Measurements from ENCODE around the gene RFFL. TPM values are rescaled to one million over a fixed set of nuclear protein-coding genes. Genes with fewer than 3 reads are reported as not detected.

RFFL gene
- total and polyA plus RNA-seq, 4 donors: 12.9 to 28.1 (median 19.8) TPM

DNA sequence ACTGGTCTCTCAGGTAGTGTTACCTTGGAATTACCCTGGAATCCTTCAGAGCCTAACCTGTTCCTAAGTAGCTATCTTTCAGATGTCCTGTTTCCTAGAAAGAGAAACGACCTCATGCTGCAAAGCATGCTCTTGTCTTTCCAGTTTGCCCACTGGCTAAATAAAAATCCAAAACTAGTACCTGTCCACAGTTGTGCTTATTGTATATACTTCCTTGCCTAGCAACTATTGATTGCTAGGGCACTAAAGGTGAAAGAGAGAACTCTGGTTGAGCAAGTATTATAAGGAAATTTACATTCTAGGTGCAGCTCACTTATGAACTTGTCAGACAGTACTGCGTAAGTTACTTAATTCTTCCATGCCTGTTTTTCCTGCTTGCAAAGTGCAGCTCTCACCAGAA is 44.7 kb downstream of the RFFL start:
- Histone ChIP-seq H3K4me1 (ENCODE audit: control insufficient read depth, insufficient read depth, low read length) (peaks cover 6% of the 10 kb centered on the region), H3K4me3 (ENCODE audit: low read depth, low read length) (no peak overlapping the region), H3K27me3 (ENCODE audit: control insufficient read depth, insufficient read depth, low read length) (no peaks in the 10 kb centered on the region), H3K9me3 (ENCODE audit: control insufficient read depth, insufficient read depth, low read length) (no peaks in the 10 kb centered on the region), H3K36me3 (ENCODE audit: control insufficient read depth, insufficient read depth, low read length) (peaks cover 21% of the 10 kb centered on the region), H3K27ac (ENCODE audit: low read depth, low read length) (no peak overlapping the region)
- DNase-seq (ENCODE audit: low read depth in 4 of 6, low spot score in 6 of 6): no peak
- WGBS (ENCODE audit: insufficient coverage): no CpG with 5 or more reads among the region's 2 CpGs

DNA sequence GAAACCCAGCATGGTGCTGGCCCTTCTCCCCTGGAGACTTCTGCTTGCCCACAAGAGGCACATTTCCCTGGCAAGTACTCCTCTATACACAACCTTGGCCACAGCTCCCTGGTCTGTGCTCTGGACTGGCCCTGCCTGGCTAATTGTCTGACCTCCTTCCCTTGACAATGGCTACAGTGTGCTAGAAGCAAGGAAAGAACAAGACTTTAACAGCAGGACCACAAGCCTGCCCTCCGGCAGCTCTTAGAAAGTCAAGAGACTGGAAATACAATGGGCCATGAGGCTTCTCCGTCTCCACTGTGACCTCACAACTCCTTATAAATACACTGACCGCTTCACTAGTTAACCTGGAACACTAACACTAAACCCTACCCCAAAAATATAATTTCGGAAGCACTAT is 46.5 kb downstream of the RFFL start:
- H3K4me1 ChIP-seq (ENCODE audit: control insufficient read depth, insufficient read depth, low read length): no peaks in the 10 kb centered on the region
- H3K9me3 ChIP-seq (ENCODE audit: control insufficient read depth, insufficient read depth, low read length): no peaks in the 10 kb centered on the region
- no peaks in the 10 kb centered on the region for H3K27me3 ChIP-seq (ENCODE audit: control insufficient read depth, insufficient read depth, low read length)
- no peak overlapping the region for H3K4me3 ChIP-seq (ENCODE audit: low read depth, low read length)
- H3K36me3 ChIP-seq (ENCODE audit: control insufficient read depth, insufficient read depth, low read length): peaks cover 19% of the 10 kb centered on the region
- H3K27ac ChIP-seq (ENCODE audit: low read depth, low read length): no peak overlapping the region
- no peak for DNase-seq (ENCODE audit: low read depth in 4 of 6, low spot score in 6 of 6)
- WGBS (ENCODE audit: insufficient coverage): 79% methylated on average over 4 of the region's 4 CpGs

GRCh38 chr17:35016369-35016768 is 47.1 kb downstream of the RFFL start:
- peaks cover 20% of the 10 kb centered on the region for H3K36me3 ChIP-seq (ENCODE audit: control insufficient read depth, insufficient read depth, low read length)

DNA sequence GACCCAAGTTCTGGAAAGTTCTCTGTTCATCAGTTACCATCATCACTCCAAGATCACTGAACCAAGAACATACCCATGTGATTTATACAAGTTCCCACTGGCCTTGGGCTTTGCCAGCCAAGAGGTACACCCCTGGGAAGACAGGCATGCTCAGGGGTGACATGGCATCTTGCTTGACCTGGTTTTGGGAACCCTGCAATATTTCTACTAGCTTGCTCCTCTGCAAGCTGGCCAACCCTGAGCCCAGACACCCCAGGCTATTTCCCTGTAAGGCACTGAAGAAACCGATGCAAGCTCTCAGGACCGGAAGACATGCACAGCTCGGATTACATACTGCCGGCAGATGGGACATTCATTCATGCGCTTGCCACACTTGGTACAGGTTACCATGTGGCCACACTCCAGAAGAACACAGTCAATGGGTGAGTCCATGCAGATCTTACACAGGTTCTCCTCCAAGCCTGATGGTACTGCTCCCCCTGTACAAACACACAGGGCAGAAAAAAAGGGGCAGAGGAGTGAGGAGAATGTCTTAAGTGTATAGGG is 51.8 kb downstream of the RFFL start:
- Histone ChIP-seq H3K9me3 (ENCODE audit: control insufficient read depth, insufficient read depth, low read length) (no peaks in the 10 kb centered on the region), H3K4me3 (ENCODE audit: low read depth, low read length) (no peak overlapping the region), H3K27me3 (ENCODE audit: control insufficient read depth, insufficient read depth, low read length) (no peaks in the 10 kb centered on the region), H3K27ac (ENCODE audit: low read depth, low read length) (no peak overlapping the region), H3K36me3 (ENCODE audit: control insufficient read depth, insufficient read depth, low read length) (peaks cover 24% of the 10 kb centered on the region), H3K4me1 (ENCODE audit: control insufficient read depth, insufficient read depth, low read length) (peaks cover 9% of the 10 kb centered on the region)
- WGBS (ENCODE audit: insufficient coverage): 66% methylated on average over 5 of the region's 5 CpGs
- DNase-seq (ENCODE audit: low read depth in 4 of 6, low spot score in 6 of 6): no peak

More at GRCh38 chr17:35016369-35016768, 47.1 kb downstream of the RFFL start:
- no peak overlapping the region for H3K27ac ChIP-seq (ENCODE audit: low read depth, low read length)
- H3K27me3 ChIP-seq (ENCODE audit: control insufficient read depth, insufficient read depth, low read length): no peaks in the 10 kb centered on the region
- H3K4me1 ChIP-seq (ENCODE audit: control insufficient read depth, insufficient read depth, low read length): no peaks in the 10 kb centered on the region
- DNase-seq (ENCODE audit: low read depth in 4 of 6, low spot score in 6 of 6): no peak
- H3K4me3 ChIP-seq (ENCODE audit: low read depth, low read length): no peak overlapping the region
- 86% methylated on average over 4 of the region's 4 CpGs for WGBS (ENCODE audit: insufficient coverage)
- H3K9me3 ChIP-seq (ENCODE audit: control insufficient read depth, insufficient read depth, low read length): no peaks in the 10 kb centered on the region

DNA sequence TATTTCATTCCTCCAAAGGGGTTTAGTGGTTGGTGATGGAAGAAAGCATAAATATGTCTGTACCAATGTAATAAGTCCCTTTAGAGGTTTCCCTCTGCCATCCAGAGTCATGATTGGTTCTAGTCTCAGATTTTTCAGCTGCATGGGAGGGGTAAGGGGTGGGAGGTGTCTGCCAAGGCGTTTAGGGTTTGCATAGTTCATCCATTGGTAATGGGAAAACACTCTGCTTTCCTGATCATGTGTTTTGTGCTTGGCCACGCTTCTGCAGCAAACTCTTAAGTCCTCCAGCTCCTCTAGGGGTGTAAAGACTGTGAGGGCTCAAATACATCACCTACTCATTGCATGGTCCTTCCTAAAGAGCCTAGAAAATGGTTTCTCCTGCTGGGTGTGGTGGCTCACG is 53.4 kb downstream of the RFFL start:
- Histone ChIP-seq H3K27me3 (ENCODE audit: control insufficient read depth, insufficient read depth, low read length) (no peaks in the 10 kb centered on the region), H3K27ac (ENCODE audit: low read depth, low read length) (no peak overlapping the region), H3K36me3 (ENCODE audit: control insufficient read depth, insufficient read depth, low read length) (peaks cover 22% of the 10 kb centered on the region), H3K4me3 (ENCODE audit: low read depth, low read length) (no peak overlapping the region), H3K4me1 (ENCODE audit: control insufficient read depth, insufficient read depth, low read length) (peaks cover 9% of the 10 kb centered on the region), H3K9me3 (ENCODE audit: control insufficient read depth, insufficient read depth, low read length) (no peaks in the 10 kb centered on the region)
- 86% methylated on average over 1 of the region's 3 CpGs for WGBS (ENCODE audit: insufficient coverage)
- no peak for DNase-seq (ENCODE audit: low read depth in 4 of 6, low spot score in 6 of 6)

GRCh38 chr17:35006961-35007360 is 56.5 kb downstream of the RFFL start:
- peaks cover 9% of the 10 kb centered on the region for H3K4me1 ChIP-seq (ENCODE audit: control insufficient read depth, insufficient read depth, low read length)
- no peak overlapping the region for H3K4me3 ChIP-seq (ENCODE audit: low read depth, low read length)
- 60% methylated on average over 1 of the region's 1 CpG for WGBS (ENCODE audit: insufficient coverage)
- no peak for DNase-seq (ENCODE audit: low read depth in 4 of 6, low spot score in 6 of 6)
- H3K36me3 ChIP-seq (ENCODE audit: control insufficient read depth, insufficient read depth, low read length): peaks cover 43% of the 10 kb centered on the region
- no peaks in the 10 kb centered on the region for H3K27me3 ChIP-seq (ENCODE audit: control insufficient read depth, insufficient read depth, low read length)
- no peak overlapping the region for H3K27ac ChIP-seq (ENCODE audit: low read depth, low read length)
- H3K9me3 ChIP-seq (ENCODE audit: control insufficient read depth, insufficient read depth, low read length): no peaks in the 10 kb centered on the region

GRCh38 chr17:35006345-35006744 is 57.2 kb downstream of the RFFL start:
- DNase-seq (ENCODE audit: low read depth in 4 of 6, low spot score in 6 of 6): no peak
- H3K27ac ChIP-seq (ENCODE audit: low read depth, low read length): no peak overlapping the region
- H3K9me3 ChIP-seq (ENCODE audit: control insufficient read depth, insufficient read depth, low read length): no peaks in the 10 kb centered on the region
- H3K4me1 ChIP-seq (ENCODE audit: control insufficient read depth, insufficient read depth, low read length): peaks cover 9% of the 10 kb centered on the region
- no peak overlapping the region for H3K4me3 ChIP-seq (ENCODE audit: low read depth, low read length)
- 90% methylated on average over 4 of the region's 4 CpGs for WGBS (ENCODE audit: insufficient coverage)
- no peaks in the 10 kb centered on the region for H3K27me3 ChIP-seq (ENCODE audit: control insufficient read depth, insufficient read depth, low read length)
- peaks cover 45% of the 10 kb centered on the region for H3K36me3 ChIP-seq (ENCODE audit: control insufficient read depth, insufficient read depth, low read length)

- WGBS (ENCODE audit: insufficient coverage): no CpG with 5 or more reads among the region's 4 CpGs
- no peaks in the 10 kb centered on the region for H3K27me3 ChIP-seq (ENCODE audit: control insufficient read depth, insufficient read depth, low read length)
- H3K4me3 ChIP-seq (ENCODE audit: low read depth, low read length): no peak overlapping the region
- no peaks in the 10 kb centered on the region for H3K9me3 ChIP-seq (ENCODE audit: control insufficient read depth, insufficient read depth, low read length)
- H3K27ac ChIP-seq (ENCODE audit: low read depth, low read length): no peak overlapping the region
- H3K4me1 ChIP-seq (ENCODE audit: control insufficient read depth, insufficient read depth, low read length): peaks cover 9% of the 10 kb centered on the region
- DNase-seq (ENCODE audit: low read depth in 4 of 6, low spot score in 6 of 6): no peak
- peaks cover 58% of the 10 kb centered on the region for H3K36me3 ChIP-seq (ENCODE audit: control insufficient read depth, insufficient read depth, low read length)
Measured at GRCh38 chr17:35003778-35004177, 59.7 kb downstream of the RFFL start.

GRCh38 chr17:35002876-35003551 is 60.5 kb downstream of the RFFL start:
- H3K4me1 ChIP-seq (ENCODE audit: control insufficient read depth, insufficient read depth, low read length): peaks cover 15% of the 10 kb centered on the region
- no peak overlapping the region for H3K27ac ChIP-seq (ENCODE audit: low read depth, low read length)
- H3K9me3 ChIP-seq (ENCODE audit: control insufficient read depth, insufficient read depth, low read length): no peaks in the 10 kb centered on the region
- peaks cover 61% of the 10 kb centered on the region for H3K36me3 ChIP-seq (ENCODE audit: control insufficient read depth, insufficient read depth, low read length)
- 91% methylated on average over 15 of the region's 15 CpGs for WGBS (ENCODE audit: insufficient coverage)
- H3K27me3 ChIP-seq (ENCODE audit: control insufficient read depth, insufficient read depth, low read length): no peaks in the 10 kb centered on the region
- H3K4me3 ChIP-seq (ENCODE audit: low read depth, low read length): no peak overlapping the region
- DNase-seq (ENCODE audit: low read depth in 4 of 6, low spot score in 6 of 6): no peak

GRCh38 chr17:35001549-35001948 is 62.0 kb downstream of the RFFL start:
- H3K4me1 ChIP-seq (ENCODE audit: control insufficient read depth, insufficient read depth, low read length): peaks cover 7% of the 10 kb centered on the region
- DNase-seq (ENCODE audit: low read depth in 4 of 6, low spot score in 6 of 6): no peak
- H3K36me3 ChIP-seq (ENCODE audit: control insufficient read depth, insufficient read depth, low read length): peaks cover 55% of the 10 kb centered on the region
- H3K9me3 ChIP-seq (ENCODE audit: control insufficient read depth, insufficient read depth, low read length): no peaks in the 10 kb centered on the region
- no peaks in the 10 kb centered on the region for H3K27me3 ChIP-seq (ENCODE audit: control insufficient read depth, insufficient read depth, low read length)
- H3K27ac ChIP-seq (ENCODE audit: low read depth, low read length): no peak overlapping the region
- H3K4me3 ChIP-seq (ENCODE audit: low read depth, low read length): no peak overlapping the region
- no CpG with 5 or more reads among the region's 2 CpGs for WGBS (ENCODE audit: insufficient coverage)
